HEK293 (cell line): ENCODE results near the gene PKNOX1.
"Not testable (repeated sequence)": the region's sequence is repeated elsewhere in the genome, so short reads cannot be mapped to it uniquely, and the experiment has no call there.

ENCODE experiments used
- CTCF ChIA-PET: fragments of 350-600 bp; formaldehyde crosslinking; extraction: SDS; loops from one replicate; lab custom pipeline; 2021; ENCODE audit warnings: antibody characterized with exemption; lab: Yijun Ruan, JAX
- POLR2A ChIA-PET: fragments of 300-600 bp; formaldehyde crosslinking; extraction: SDS; loops from one replicate; lab custom pipeline; 2020; ENCODE audit warnings: antibody characterized with exemption, inconsistent platforms; lab: Yijun Ruan, JAX
- H3K27ac ChIP-seq: fragments of 200-500 bp; sonication (Bioruptor generic); 2 replicates; pipeline ENCODE4 v1.5.1; 2014; ENCODE audit warnings: low read depth, low read length, control low read depth, inconsistent platforms; ENCODE audit errors: extremely low read depth
- H3K36me3 ChIP-seq, 2 experiments: fragments of 200-500 bp in 1 of 2; sonication (Bioruptor generic) in 1 of 2; 1 replicate in 1 of 2; 2 replicates in 1 of 2; pipeline ENCODE4 v1.5.1; 2014 to 2017; ENCODE audit warnings: inconsistent platforms in 2 of 2, low read length in 2 of 2; ENCODE audit not compliant: control insufficient read depth in 2 of 2, insufficient read depth in 1 of 2
- H3K4me1 ChIP-seq: fragments of 200-500 bp; sonication (Bioruptor generic); 2 replicates; pipeline ENCODE4 v1.5.1; 2014; ENCODE audit warnings: mild to moderate bottlenecking, low read length, inconsistent platforms; ENCODE audit not compliant: control insufficient read depth, insufficient read depth
- H3K4me3 ChIP-seq: 2 replicates; pipeline ENCODE4 v1.5.1; 2011; ENCODE audit warnings: low read depth, mild to moderate bottlenecking, control low read depth, low read length, moderate library complexity
- H3K9me3 ChIP-seq: fragments of 200-500 bp; sonication (Bioruptor generic); 2 replicates; pipeline ENCODE4 v1.5.1; 2014; ENCODE audit warnings: low read depth, low read length, inconsistent platforms; ENCODE audit not compliant: control insufficient read depth, insufficient read depth

PKNOX1 gene

DNA sequence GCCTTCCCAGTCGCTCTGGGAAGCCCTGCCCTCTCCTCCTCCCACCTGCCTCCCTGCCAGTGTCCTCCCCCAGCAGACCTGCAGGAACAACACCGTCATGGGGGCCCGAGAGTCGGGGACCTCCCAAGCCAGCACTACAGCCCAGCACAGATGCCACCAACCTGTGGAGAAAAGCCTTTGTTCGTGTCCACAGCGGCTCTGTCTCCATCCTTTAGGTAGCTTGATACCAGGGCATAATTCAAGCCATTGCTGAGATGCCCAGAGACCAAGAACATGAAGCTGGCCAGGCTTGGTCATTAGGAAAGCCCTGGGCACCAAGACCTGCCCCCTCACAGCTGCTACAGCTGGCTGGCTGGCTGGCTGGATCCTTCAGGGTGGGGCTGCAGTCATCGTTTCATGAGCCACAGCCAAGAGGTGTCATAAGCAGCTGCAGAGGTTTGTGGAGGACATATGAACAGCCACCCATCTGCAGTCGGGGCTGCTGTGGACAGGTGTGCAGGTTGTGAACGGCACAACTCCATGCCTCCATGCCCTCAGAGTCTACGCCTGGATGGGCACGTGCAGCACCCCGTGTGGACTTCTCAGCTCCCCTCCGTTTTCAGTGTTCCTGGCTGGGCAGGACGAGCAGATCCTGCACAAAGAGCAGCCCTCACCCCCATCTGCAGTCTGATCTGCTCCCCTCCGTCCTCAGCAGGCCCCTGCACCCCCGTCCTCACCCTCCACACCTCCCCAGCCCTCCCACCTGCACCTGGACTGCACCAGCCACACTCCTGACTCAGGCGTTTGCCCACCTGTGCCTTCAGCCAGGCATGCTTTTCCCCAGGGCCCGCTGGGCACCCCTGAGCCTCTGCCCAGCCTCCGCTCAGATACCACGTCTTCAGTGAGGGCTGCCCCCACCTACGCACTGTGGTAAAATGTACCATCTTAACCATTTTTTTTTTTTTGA, 71.8 kb downstream of the PKNOX1 start:
- CTCF ChIA-PET, H3K9me3 ChIP-seq, H3K4me1 ChIP-seq, POLR2A ChIA-PET, H3K4me3 ChIP-seq, H3K27ac ChIP-seq, H3K36me3 ChIP-seq: not testable (repeated sequence)

GRCh38 chr21:43053112-43053511, 78.8 kb downstream of the PKNOX1 start:
- H3K36me3 ChIP-seq, CTCF ChIA-PET, H3K27ac ChIP-seq, H3K4me3 ChIP-seq, H3K9me3 ChIP-seq, POLR2A ChIA-PET, H3K4me1 ChIP-seq: not testable (repeated sequence)

DNA sequence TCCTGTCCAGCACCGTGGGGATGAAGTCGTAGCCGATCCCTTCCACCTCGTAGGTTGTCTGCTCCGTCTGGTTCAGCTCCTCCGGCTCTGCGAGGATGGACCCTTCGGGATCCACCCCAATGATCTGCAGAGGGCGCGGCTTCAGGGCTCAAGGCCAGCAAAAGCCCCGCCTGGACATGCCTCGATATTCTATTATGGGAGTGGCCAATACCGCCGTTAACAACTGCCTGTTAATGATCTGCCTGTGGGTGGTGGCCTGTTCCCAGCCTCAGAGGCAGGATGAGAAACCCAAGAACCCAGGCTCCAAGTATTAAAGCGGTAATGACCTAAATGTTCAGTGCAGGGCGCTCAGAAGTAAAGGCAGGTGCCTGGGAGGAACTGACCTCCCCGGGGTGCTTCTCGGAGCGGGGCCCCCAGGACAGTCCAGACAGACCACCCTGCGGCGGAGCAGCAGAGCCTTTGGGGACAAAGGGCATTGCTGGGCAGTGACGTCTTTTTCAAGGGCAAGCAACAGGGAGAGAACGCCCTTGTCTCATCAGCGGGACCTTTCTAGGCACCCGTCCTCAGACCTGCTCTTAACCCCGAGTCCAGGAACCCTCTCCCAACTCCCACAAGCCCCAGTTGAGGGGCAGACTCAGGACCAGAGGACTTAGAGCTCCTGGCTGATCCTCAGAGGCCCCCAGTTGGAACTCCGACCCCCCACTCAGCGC, 88.7 kb downstream of the PKNOX1 start:
- H3K9me3 ChIP-seq, H3K4me3 ChIP-seq, POLR2A ChIA-PET, CTCF ChIA-PET, H3K27ac ChIP-seq, H3K36me3 ChIP-seq, H3K4me1 ChIP-seq: not testable (repeated sequence)

GRCh38 chr21:43064265-43064917, 90.0 kb downstream of the PKNOX1 start:
- H3K9me3 ChIP-seq, H3K4me1 ChIP-seq, H3K4me3 ChIP-seq, POLR2A ChIA-PET, H3K36me3 ChIP-seq, H3K27ac ChIP-seq, CTCF ChIA-PET: not testable (repeated sequence)

GRCh38 chr21:43065991-43066390, 91.6 kb downstream of the PKNOX1 start:
- POLR2A ChIA-PET, H3K4me1 ChIP-seq, H3K27ac ChIP-seq, CTCF ChIA-PET, H3K9me3 ChIP-seq, H3K4me3 ChIP-seq, H3K36me3 ChIP-seq: not testable (repeated sequence)

DNA sequence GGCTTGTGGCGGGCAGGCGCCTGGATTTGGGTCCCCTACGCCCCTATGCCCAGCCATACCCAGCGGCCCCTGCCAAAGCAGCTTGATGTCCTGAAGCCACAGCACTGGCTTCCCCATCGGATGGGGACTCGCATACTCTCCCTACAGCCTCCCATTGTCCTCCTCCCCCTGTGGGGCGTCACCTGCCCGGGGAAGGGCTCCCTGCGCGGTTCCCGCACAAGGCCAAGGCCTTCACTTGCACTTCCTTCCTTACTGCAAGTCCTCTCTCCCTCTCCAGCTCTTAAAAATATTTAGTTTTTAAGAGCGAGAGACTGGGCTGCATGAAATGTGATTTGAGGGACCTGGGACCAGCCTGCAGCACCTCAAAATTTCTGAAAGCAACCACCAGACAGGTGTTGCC, 92.3 kb downstream of the PKNOX1 start:
- POLR2A ChIA-PET, H3K9me3 ChIP-seq, H3K27ac ChIP-seq, H3K36me3 ChIP-seq, CTCF ChIA-PET, H3K4me1 ChIP-seq, H3K4me3 ChIP-seq: not testable (repeated sequence)

- CTCF ChIA-PET, H3K27ac ChIP-seq, H3K4me1 ChIP-seq, H3K36me3 ChIP-seq, H3K4me3 ChIP-seq, POLR2A ChIA-PET, H3K9me3 ChIP-seq: not testable (repeated sequence)
Observed at GRCh38 chr21:43068065-43068464, 93.7 kb downstream of the PKNOX1 start.

DNA sequence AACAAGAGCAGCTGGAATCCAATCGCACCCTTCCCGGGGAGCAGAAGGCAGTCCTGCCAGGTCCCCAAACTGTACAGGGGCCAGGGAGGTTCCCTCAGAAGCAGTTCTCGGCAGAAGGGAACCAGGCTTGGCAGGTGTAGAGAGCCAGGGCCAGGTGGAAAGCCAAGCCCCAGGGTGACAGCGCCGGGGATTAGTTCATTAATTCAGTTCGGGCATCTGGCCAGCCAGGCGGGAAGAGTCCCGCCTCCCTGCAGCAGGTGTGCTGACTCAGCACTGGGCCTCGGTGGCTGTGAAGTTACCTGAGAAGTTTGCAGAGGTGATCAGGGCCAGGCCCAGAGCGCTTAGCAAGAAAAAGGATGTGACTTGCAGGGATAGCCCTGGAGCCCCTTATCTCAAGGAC, 95.3 kb downstream of the PKNOX1 start:
- H3K27ac ChIP-seq, POLR2A ChIA-PET, H3K4me3 ChIP-seq, H3K36me3 ChIP-seq, CTCF ChIA-PET, H3K4me1 ChIP-seq, H3K9me3 ChIP-seq: not testable (repeated sequence)

DNA sequence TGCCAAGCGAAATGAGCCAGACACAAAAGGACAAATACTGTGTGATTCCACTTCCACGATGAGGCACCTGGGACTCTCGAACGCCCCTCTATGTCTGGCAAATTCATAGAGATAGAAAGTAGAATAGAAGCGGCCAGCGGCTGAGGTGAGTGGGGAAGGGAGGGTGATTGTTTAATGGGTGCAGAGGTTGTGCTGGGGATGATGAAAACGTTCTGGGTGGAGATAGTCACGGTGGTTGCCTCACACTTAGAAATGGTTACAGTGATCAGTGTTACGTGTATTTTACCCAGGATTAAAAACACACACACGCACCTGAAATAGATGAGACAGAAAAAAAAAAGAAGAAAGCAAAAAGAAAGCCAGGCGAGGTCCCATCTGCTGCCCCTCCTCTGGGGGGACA, 98.4 kb downstream of the PKNOX1 start:
- POLR2A ChIA-PET, H3K4me3 ChIP-seq, CTCF ChIA-PET: not testable (repeated sequence)

DNA sequence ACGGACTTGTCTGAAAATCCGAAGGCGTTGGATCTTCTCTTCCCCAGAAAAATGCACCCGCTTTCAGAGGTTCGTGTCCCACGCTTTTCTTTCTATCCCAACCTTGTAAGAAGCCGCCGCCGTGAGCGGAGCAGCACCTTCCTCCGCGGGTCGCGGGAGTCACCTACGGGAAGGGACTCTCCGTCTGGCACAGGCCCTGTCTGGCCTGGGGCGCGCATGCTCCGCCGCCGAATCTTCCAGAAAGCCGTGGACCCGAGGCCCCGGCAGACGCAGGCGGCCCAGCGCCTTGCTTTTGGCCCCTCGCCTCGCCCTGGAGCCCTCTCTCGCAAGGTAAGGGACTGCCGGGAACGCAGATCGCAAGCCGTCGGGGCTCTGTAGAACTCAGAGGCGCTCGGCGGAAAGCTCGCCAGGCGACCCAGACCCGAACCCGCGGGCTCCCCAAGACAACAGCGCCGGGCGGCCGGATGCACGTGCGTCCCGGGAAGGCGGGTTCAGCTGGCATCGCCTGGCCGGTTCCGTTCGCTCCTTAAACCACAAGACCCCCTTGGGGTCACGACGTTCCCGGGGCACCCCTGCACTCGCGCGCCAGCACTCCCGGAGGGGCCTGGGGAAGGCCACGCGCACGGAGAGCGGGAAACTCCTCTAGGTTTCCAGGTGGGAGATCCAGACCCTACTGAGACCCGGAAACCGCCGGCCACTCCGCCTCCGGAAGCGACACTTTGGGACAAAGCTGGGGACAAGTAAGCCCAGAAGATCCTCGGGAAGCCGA, 100.2 kb downstream of the PKNOX1 start:
- H3K36me3 ChIP-seq, POLR2A ChIA-PET, H3K4me3 ChIP-seq, CTCF ChIA-PET, H3K4me1 ChIP-seq, H3K9me3 ChIP-seq, H3K27ac ChIP-seq: not testable (repeated sequence)

More for the DNA sequence above, 98.4 kb downstream of the PKNOX1 start:
- not testable (repeated sequence) for H3K27ac ChIP-seq, H3K4me1 ChIP-seq, H3K36me3 ChIP-seq, H3K9me3 ChIP-seq
